HT1080 (cell line): ENCODE measurements around the gene STK32C. TPM values are rescaled to one million over a fixed set of nuclear protein-coding genes. Genes with fewer than 3 reads are reported as not detected.

ENCODE experiments used
- DNase-seq: peaks from one replicate; pipeline ENCODE4 v3.0.0-alpha.2; 2015; ENCODE audit warnings: low read depth
- total RNA-seq: library from RNA; depleted of rRNA; stranded (reverse); fragments of >200 nt; shearing (Covaris generic); gene quantifications from 2 replicates; pipeline ENCODE4 v1.2.3, GENCODE V29; 2014

Gene STK32C
- total RNA-seq, 1 experiment from 2014 or later: 11.5 TPM

- no peak for DNase-seq
These were observed 121.9 kb downstream of the STK32C start for GRCh38 chr10:132185601-132186487.

- DNase-seq: no peak
These were observed 122.7 kb downstream of the STK32C start for GRCh38 chr10:132184816-132185593.

GRCh38 chr10:132183046-132183445 is 124.7 kb downstream of the STK32C start:
- DNase-seq: no peak

- no peak for DNase-seq
These were observed 125.2 kb downstream of the STK32C start for GRCh38 chr10:132182591-132182990.

- no peak for DNase-seq
These were observed 125.9 kb downstream of the STK32C start for GRCh38 chr10:132181691-132182425.

GRCh38 chr10:132180736-132181135 is 127.0 kb downstream of the STK32C start:
- no peak for DNase-seq

- no peak for DNase-seq
These were observed 128.0 kb downstream of the STK32C start for GRCh38 chr10:132179551-132180392.

- DNase-seq: no peak
These were observed 128.8 kb downstream of the STK32C start for GRCh38 chr10:132178672-132179545.

GRCh38 chr10:132178046-132178445 is 129.7 kb downstream of the STK32C start:
- no peak for DNase-seq

GRCh38 chr10:132176623-132177500 is 130.9 kb downstream of the STK32C start:
- no peak for DNase-seq

- DNase-seq: no peak
These were observed 131.7 kb downstream of the STK32C start for GRCh38 chr10:132175907-132176581.

- no peak for DNase-seq
These were observed 132.3 kb downstream of the STK32C start for GRCh38 chr10:132175408-132175807.

- no peak for DNase-seq
These were observed 133.5 kb downstream of the STK32C start for GRCh38 chr10:132174237-132174636.

GRCh38 chr10:132173185-132173584 is 134.6 kb downstream of the STK32C start:
- DNase-seq: no peak

- no peak for DNase-seq
These were observed 135.4 kb downstream of the STK32C start for GRCh38 chr10:132172091-132173066.

GRCh38 chr10:132170561-132171361 is 137.0 kb downstream of the STK32C start:
- DNase-seq: no peak
